H54 (cell line): ENCODE results near the gene MYLIP.

Source experiments
- DNase-seq: peaks from one replicate; pipeline ENCODE4 v3.0.0; 2011; ENCODE audit warnings: low spot score, mixed read lengths; ENCODE audit not compliant: insufficient read length
- FAIRE-seq: peaks from 3 replicates; lab custom pipeline; 2011; peaks lifted over from hg19 to GRCh38; lab: Jason Lieb, UNC
- POLR2A ChIP-seq: IDR thresholded peaks from 2 replicates; pipeline ENCODE4 v1.6.1; 2011; ENCODE audit warnings: low read depth, mild to moderate bottlenecking, low read length

Gene MYLIP

GRCh38 chr6:16139556-16139955, 10.7 kb downstream of the MYLIP start:
- FAIRE-seq = no peak
- no peak for DNase-seq
- TF ChIP-seq POLR2A = no peak

GRCh38 chr6:16140607-16141006, 11.7 kb downstream of the MYLIP start:
- DNase-seq (no peak), FAIRE-seq (no peak)
- TF ChIP-seq POLR2A = no peak

- DNase-seq = no peak
- FAIRE-seq = no peak
- TF ChIP-seq POLR2A = no peak
Measured at GRCh38 chr6:16141514-16141913, 12.6 kb downstream of the MYLIP start.

GRCh38 chr6:16145038-16145437, 16.2 kb downstream of the MYLIP start:
- no peak for TF ChIP-seq POLR2A
- no peak for DNase-seq
- FAIRE-seq = no peak

- no peak for FAIRE-seq
- no peak for TF ChIP-seq POLR2A
- no peak for DNase-seq
Measured at GRCh38 chr6:16146028-16146427, 17.1 kb downstream of the MYLIP start.

- no peak for TF ChIP-seq POLR2A
- no peak for FAIRE-seq
- no peak for DNase-seq
Measured at GRCh38 chr6:16146527-16146955, 17.7 kb downstream of the MYLIP start.

- FAIRE-seq = no peak
- no peak for TF ChIP-seq POLR2A
- DNase-seq = no peak
Measured at GRCh38 chr6:16148498-16148897, 19.6 kb downstream of the MYLIP start.

GRCh38 chr6:16149305-16149704, 20.4 kb downstream of the MYLIP start:
- no peak for FAIRE-seq
- TF ChIP-seq POLR2A = no peak
- no peak for DNase-seq

- DNase-seq (no peak), FAIRE-seq (no peak)
- TF ChIP-seq POLR2A = no peak
Measured at GRCh38 chr6:16150098-16150497, 21.2 kb downstream of the MYLIP start.

- FAIRE-seq (no peak), DNase-seq (no peak)
- no peak for TF ChIP-seq POLR2A
Measured at GRCh38 chr6:16153211-16153820, 24.4 kb downstream of the MYLIP start.

GRCh38 chr6:16154904-16155303, 26.0 kb downstream of the MYLIP start:
- DNase-seq (peak; percentile 6), FAIRE-seq (no peak)
- TF ChIP-seq POLR2A = no peak

GRCh38 chr6:16157492-16157891, 28.6 kb downstream of the MYLIP start:
- TF ChIP-seq POLR2A = no peak
- DNase-seq = no peak
- no peak for FAIRE-seq

- no peak for DNase-seq
- no peak for FAIRE-seq
- no peak for TF ChIP-seq POLR2A
Measured at GRCh38 chr6:16157909-16158308, 29.0 kb downstream of the MYLIP start.

- FAIRE-seq = no peak
- TF ChIP-seq POLR2A = no peak
- no peak for DNase-seq
Measured at GRCh38 chr6:16158943-16159557, 30.2 kb downstream of the MYLIP start.

GRCh38 chr6:16160794-16161193, 31.9 kb downstream of the MYLIP start:
- TF ChIP-seq POLR2A = no peak
- no peak for FAIRE-seq
- no peak for DNase-seq
